MCF 10A (cell line): ENCODE data around the gene OAF. TPM values are rescaled to one million over a fixed set of nuclear protein-coding genes. Genes with fewer than 3 reads are reported as not detected.

Experiments used
- BruUV-seq: library from RNA; stranded (reverse); fragments of 400-500 nt; replicated peaks from 2 replicates; lab custom pipeline; 2021; lab: Mats Ljungman, UMichigan
- CTCF ChIA-PET: fragments of 300-600 bp; sonication (Branson Sonifier 250); formaldehyde crosslinking; extraction: SDS; loops from one replicate; lab custom pipeline; 2021; ENCODE audit warnings: antibody characterized with exemption, inconsistent platforms; lab: Yijun Ruan, JAX
- POLR2A ChIA-PET: fragments of 300-600, 350-650 bp; sonication (Branson Sonifier 250); formaldehyde crosslinking; extraction: SDS; loops from one replicate; lab custom pipeline; 2020; ENCODE audit warnings: antibody characterized with exemption, inconsistent platforms; lab: Yijun Ruan, JAX
- DNase-seq: peaks from one replicate; pipeline ENCODE4 v3.0.0-alpha.2; 2018; ENCODE audit not compliant: unreplicated experiment
- H3K27ac Mint-ChIP-seq: one replicate; pipeline ENCODE4 v1.8.0; 2022; ENCODE audit warnings: mild to moderate bottlenecking, low read depth, mixed read lengths; ENCODE audit not compliant: unreplicated experiment
- H3K27me3 Mint-ChIP-seq: one replicate; pipeline ENCODE4 v1.8.0; 2022; ENCODE audit warnings: mixed read lengths; ENCODE audit not compliant: insufficient read depth, unreplicated experiment
- H3K36me3 Mint-ChIP-seq: one replicate; pipeline ENCODE4 v1.8.0; 2022; ENCODE audit warnings: mild to moderate bottlenecking, moderate library complexity, mixed read lengths; ENCODE audit not compliant: insufficient read depth, unreplicated experiment
- H3K4me1 Mint-ChIP-seq: one replicate; pipeline ENCODE4 v1.8.0; 2022; ENCODE audit warnings: mixed read lengths; ENCODE audit not compliant: insufficient read depth, unreplicated experiment
- H3K4me3 Mint-ChIP-seq: one replicate; pipeline ENCODE4 v1.8.0; 2022; ENCODE audit warnings: mild to moderate bottlenecking, moderate library complexity, mixed read lengths; ENCODE audit not compliant: unreplicated experiment
- H3K9me3 Mint-ChIP-seq: one replicate; pipeline ENCODE4 v1.8.0; 2022; ENCODE audit warnings: mixed read lengths; ENCODE audit not compliant: unreplicated experiment
- CTCF ChIP-seq: fragments of 200-600 bp; IDR thresholded peaks from one replicate; pipeline ENCODE4 v1.8.0; 2022; ENCODE audit warnings: antibody characterized with exemption, mild to moderate bottlenecking; ENCODE audit not compliant: unreplicated experiment
- intact Hi-C: fragments of 100-400 bp; cut with micrococcal nuclease; formaldehyde crosslinking; loops from 2 replicates; pipeline ENCODE4 v1.14.1; 2022
- total RNA-seq: library from RNA; stranded (reverse); gene quantifications from 2 replicates; pipeline ENCODE4 v1.2.3, GENCODE V29; 2022

The OAF gene
- total RNA-seq, 1 experiment from 2014 or later: 21.6 TPM

GRCh38 chr11:120238968-120239620 lies 28.3 kb downstream of the OAF start:
- no peak for DNase-seq
- intact Hi-C loops: loop anchor here (5.0 kb wide), 2 partner anchors 713 to 953 kb away; no protein-coding TSS in a partner anchor
- no TSS peak for BruUV-seq
- Mint-ChIP-seq H3K4me1 (no peaks in the 10 kb centered on the region), H3K36me3 (no peaks in the 10 kb centered on the region), H3K27ac (no peak overlapping the region), H3K4me3 (no peak overlapping the region), H3K9me3 (no peaks in the 10 kb centered on the region), H3K27me3 (peaks cover 43% of the 10 kb centered on the region)
- POLR2A ChIA-PET: interaction anchor here (1.1 kb wide), 1 partner anchor 61 kb away, joined by 3 read pairs; no protein-coding TSS in a partner anchor
- no peak for TF ChIP-seq CTCF
- CTCF ChIA-PET: interaction anchor here (1.1 to 22.1 kb wide), 2 partner anchors 61 to 67 kb away, joined by 4 to 526 read pairs; no protein-coding TSS in a partner anchor

- no peaks in the 10 kb centered on the region for H3K9me3 Mint-ChIP-seq
- intact Hi-C loops: loop anchor here (5.0 kb wide), 2 partner anchors 712 to 952 kb away; no protein-coding TSS in a partner anchor
- no peak within 1 kb of the TSS for H3K4me3 Mint-ChIP-seq
- no peaks in the 10 kb centered on the region for H3K4me1 Mint-ChIP-seq
- no TSS peak for BruUV-seq
- TF ChIP-seq CTCF: no peak
- no peak for DNase-seq
- POLR2A ChIA-PET: interaction anchor here (0.6 to 1.1 kb wide), 2 partner anchors 45 to 60 kb away, joined by 3 read pairs; no protein-coding TSS in a partner anchor
- CTCF ChIA-PET: interaction anchor here (0.6 to 22.1 kb wide), 5 partner anchors 60 to 736 kb away, joined by 3 to 526 read pairs (median 4); no protein-coding TSS in a partner anchor
- no peak within 1 kb of the TSS for H3K27ac Mint-ChIP-seq
- no peaks in the 10 kb centered on the region for H3K36me3 Mint-ChIP-seq
- H3K27me3 Mint-ChIP-seq: peaks cover 36% of the 10 kb centered on the region
Measured at GRCh38 chr11:120239713-120240640, 29.1 kb downstream of the OAF start, which contains the start of gene POU2F3. POU2F3 (plus strand) TSS chr11:120240140; CDS start chr11:120240344, 204 bp downstream.

GRCh38 chr11:120240866-120241265 lies 30.0 kb downstream of the OAF start:
- H3K36me3 Mint-ChIP-seq: no peaks in the 10 kb centered on the region
- ChIA-PET POLR2A (no interaction called here), CTCF (interaction anchor here (22.1 kb wide), 1 partner anchor 59 kb away, joined by 526 read pairs; no protein-coding TSS in a partner anchor)
- H3K9me3 Mint-ChIP-seq: no peaks in the 10 kb centered on the region
- DNase-seq: no peak
- H3K4me3 Mint-ChIP-seq: no peak overlapping the region
- BruUV-seq: no TSS peak
- no peak for TF ChIP-seq CTCF
- H3K4me1 Mint-ChIP-seq: no peaks in the 10 kb centered on the region
- intact Hi-C loops: no loop called here
- H3K27ac Mint-ChIP-seq: no peak overlapping the region
- peaks cover 36% of the 10 kb centered on the region for H3K27me3 Mint-ChIP-seq
